ENCODE measurements around the gene ACVR2B. TPM values are rescaled to one million over a fixed set of nuclear protein-coding genes. Genes with fewer than 3 reads are reported as not detected.
A peak's percentile ranks its signal among the peaks of the same experiment; 100 is the strongest.

The ACVR2B gene
- polyA plus RNA-seq, 3 donors from 2014 or later = 0.02 to 0.39 (median 0.04) TPM

DNA sequence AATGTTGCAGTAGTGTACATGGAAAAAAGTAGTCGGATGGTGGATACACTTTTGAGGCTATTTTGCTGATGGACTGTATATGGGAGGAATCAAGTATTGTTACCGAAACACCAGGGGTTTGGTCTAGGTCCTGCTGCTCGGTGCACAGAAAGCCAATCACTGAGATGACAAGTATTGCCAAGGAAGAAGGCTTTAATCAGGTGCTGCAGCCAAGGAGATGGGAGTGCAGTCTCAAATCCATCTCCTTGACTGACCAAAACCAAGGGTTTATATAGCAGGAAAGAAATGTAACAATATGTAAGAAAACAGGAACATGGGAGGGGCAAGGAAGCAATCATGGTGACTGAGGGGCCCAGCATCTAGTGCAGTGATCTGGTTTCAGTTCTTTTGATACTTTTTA is 2.8 kb upstream of the ACVR2B start:
- H3K9me3 Mint-ChIP-seq = no peaks in the 10 kb centered on the region
- no peak overlapping the region for H3K27ac Mint-ChIP-seq
- H3K36me3 Mint-ChIP-seq = no peaks in the 10 kb centered on the region
- DNase-seq = no peak
- H3K4me3 Mint-ChIP-seq = peak overlapping the region in 1 of 5 donors; percentile 32
- H3K27me3 Mint-ChIP-seq (ENCODE audit: low read depth in 3 of 3) = peaks cover 2 to 22% (median 14%) of the 10 kb centered on the region in 3 donors
- H3K4me1 Mint-ChIP-seq = peaks cover 14 to 20% of the 10 kb centered on the region in 2 donors

DNA sequence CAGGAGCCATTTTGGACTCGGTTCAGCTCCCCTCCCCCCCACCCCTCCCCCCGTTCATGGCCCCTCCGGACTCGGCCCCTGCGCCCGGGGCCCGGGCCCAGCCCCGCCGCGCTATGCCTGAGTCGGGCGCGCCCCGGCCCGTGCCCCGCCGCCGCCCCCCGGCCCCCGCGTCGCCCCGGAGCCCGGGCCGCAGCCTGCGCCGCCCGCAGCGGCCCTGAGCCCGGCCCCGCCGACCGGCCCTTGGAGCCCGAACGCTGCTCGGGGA is 155 bp downstream of the ACVR2B start:
- Mint-ChIP-seq H3K27ac (no peak overlapping the region), H3K4me3 (peak overlapping the region in 2 of 5 donors; percentile 92 to 95), H3K9me3 (no peaks in the 10 kb centered on the region), H3K4me1 (peaks cover 16 to 20% of the 10 kb centered on the region in 2 donors), H3K36me3 (no peaks in the 10 kb centered on the region), H3K27me3 (ENCODE audit: low read depth in 3 of 3) (peaks cover 2 to 10% (median 9%) of the 10 kb centered on the region in 3 donors)
- DNase-seq = no peak

DNA sequence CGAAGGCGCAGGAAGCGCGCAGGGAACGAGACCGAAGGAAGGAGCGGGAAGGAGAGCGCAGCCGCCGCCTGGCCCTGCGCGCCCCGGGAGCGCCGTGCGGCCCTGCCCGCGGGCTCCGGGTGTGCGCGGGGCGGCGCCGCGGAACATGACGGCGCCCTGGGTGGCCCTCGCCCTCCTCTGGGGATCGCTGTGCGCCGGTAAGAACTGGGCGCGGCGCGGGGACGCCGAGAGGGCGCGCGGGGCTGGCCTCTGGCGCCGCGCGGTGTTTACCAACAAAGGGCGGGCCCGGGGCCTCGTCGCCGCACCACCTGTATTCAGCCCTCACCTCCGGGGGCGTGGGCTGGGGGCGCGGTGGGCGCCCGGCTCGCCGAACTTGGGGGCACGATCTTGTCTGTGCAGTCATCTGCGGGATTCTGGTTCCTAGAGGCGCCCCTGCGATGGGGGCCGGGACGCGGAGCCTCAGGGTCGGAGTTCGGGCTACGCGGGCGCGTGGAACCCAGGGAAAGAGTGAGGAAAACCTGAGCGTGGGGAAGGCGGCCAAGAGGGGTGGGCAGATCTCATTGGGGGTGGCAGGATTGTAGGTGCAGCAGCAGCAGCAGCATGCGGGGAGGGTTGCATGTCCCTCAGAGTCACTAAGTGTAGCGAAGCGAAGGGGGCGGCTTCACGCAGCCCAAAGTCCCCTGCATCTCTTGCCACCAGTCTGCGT is 641 bp downstream of the ACVR2B start:
- Mint-ChIP-seq H3K36me3 (no peaks in the 10 kb centered on the region), H3K27me3 (ENCODE audit: low read depth in 3 of 3) (peaks cover 2 to 9% (median 9%) of the 10 kb centered on the region in 3 donors), H3K4me3 (peak overlapping the region; percentile 87 to 95 (median 94)), H3K27ac (peak overlapping the region in 4 of 6 donors; percentile 34 to 80 (median 62)), H3K4me1 (peaks cover 16 to 20% of the 10 kb centered on the region in 2 donors), H3K9me3 (no peaks in the 10 kb centered on the region)
- peak; percentile 17 to 28 (median 20) for DNase-seq

DNA sequence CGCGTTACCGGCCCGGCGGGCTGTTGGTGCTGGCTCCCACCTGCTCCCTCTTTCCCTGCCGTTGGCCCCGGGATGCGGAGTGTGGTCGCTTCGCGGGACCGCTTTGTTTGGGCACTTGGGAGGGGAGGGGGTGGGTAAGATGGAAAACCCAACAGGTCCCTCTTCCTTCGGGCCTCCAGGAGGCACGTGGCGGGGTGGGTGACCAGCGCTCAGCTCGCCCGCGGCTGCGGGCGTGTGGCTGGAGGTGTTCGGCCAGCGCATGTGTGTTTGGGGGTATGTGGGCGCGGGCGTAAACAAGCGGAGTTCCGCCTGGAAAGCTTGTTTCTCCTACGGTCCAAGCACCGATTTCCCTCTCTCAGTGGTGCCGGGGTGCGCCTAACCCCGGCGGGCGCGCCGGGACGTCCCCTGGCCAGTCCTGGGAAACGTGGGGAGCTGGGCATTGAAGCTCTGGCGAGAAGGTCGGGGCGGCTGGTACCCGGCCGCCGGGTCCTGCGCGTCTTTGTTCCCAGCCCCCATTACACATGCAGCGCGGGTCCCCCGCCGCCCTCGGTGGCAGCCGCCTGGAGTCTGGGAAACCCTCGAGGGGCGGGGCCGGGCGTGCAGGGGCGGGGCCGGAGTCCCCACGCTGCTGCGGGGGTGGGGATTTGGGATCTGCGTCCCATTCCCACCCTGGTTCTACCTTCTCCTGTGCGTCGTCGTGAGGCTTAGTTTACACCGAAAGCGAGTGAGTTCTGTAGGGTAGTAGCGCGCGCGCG is 1.4 kb downstream of the ACVR2B start:
- peaks cover 2 to 9% (median 7%) of the 10 kb centered on the region in 3 donors for H3K27me3 Mint-ChIP-seq (ENCODE audit: low read depth in 3 of 3)
- DNase-seq = peak; percentile 8 to 29 (median 22)
- H3K4me3 Mint-ChIP-seq = peak overlapping the region; percentile 92 to 95 (median 94)
- peaks cover 16 to 20% of the 10 kb centered on the region in 2 donors for H3K4me1 Mint-ChIP-seq
- no peaks in the 10 kb centered on the region for H3K9me3 Mint-ChIP-seq
- H3K36me3 Mint-ChIP-seq = no peaks in the 10 kb centered on the region
- H3K27ac Mint-ChIP-seq = peak overlapping the region in 1 of 6 donors; percentile 60

DNA sequence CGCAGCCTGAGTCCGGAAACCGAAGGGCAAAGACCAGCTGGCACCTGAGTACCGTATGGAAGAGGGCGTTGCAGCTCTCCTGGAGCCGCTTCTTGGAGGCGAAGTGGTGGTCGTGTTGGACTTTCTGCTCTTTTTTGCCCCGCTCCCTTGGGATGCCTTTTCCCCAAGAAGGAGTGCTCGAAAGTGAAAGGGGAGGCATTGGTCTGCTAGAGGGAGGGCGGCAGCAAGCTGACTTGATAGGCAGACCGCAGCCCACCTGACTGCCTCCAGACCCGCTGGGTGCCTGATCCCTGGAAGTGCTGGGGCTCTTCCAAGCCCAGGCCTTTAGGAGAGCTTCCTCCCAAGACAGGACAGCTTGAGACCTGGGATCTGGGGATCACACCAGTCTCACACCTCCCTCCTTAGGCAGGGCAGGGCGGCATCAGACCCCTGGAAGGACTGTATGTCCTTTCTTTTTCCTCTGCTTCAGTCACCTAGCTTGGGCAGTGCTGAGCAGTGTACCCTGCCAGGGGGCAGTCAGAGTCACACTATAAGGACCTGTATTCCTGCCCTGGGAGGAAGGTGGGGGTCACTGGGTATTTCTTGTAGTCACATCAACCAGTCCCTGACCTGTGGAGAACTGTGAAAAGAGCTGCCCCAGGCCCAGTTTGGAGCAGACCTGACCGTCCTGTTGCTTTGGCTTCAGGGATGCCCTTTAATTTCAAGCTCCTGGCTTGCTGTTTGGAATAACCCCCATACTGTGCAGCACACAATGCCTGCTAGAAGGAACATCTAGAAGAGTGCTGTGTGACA is 2.1 kb downstream of the ACVR2B start:
- H3K9me3 Mint-ChIP-seq = no peaks in the 10 kb centered on the region
- peak overlapping the region in 1 of 6 donors; percentile 60 for H3K27ac Mint-ChIP-seq
- peaks cover 16 to 20% of the 10 kb centered on the region in 2 donors for H3K4me1 Mint-ChIP-seq
- no peaks in the 10 kb centered on the region for H3K36me3 Mint-ChIP-seq
- DNase-seq = no peak
- peaks cover 2 to 9% (median 7%) of the 10 kb centered on the region in 3 donors for H3K27me3 Mint-ChIP-seq (ENCODE audit: low read depth in 3 of 3)
- H3K4me3 Mint-ChIP-seq = peak overlapping the region; percentile 83 to 95 (median 91)

- H3K9me3 Mint-ChIP-seq = no peaks in the 10 kb centered on the region
- H3K36me3 Mint-ChIP-seq = no peaks in the 10 kb centered on the region
- peaks cover 16 to 20% of the 10 kb centered on the region in 2 donors for H3K4me1 Mint-ChIP-seq
- H3K27me3 Mint-ChIP-seq (ENCODE audit: low read depth in 3 of 3) = peaks cover 4% of the 10 kb centered on the region in 3 donors
- H3K27ac Mint-ChIP-seq = no peak overlapping the region
- DNase-seq = no peak
- H3K4me3 Mint-ChIP-seq = peak overlapping the region in 2 of 5 donors; percentile 21 to 28
Measured at GRCh38 chr3:38457111-38458003, 3.7 kb downstream of the ACVR2B start.

- H3K27me3 Mint-ChIP-seq (ENCODE audit: low read depth in 3 of 3) = peaks cover 1 to 4% (median 3%) of the 10 kb centered on the region in 3 donors
- no peak for DNase-seq
- peaks cover 8 to 10% of the 10 kb centered on the region in 2 donors for H3K4me1 Mint-ChIP-seq
- H3K36me3 Mint-ChIP-seq = no peaks in the 10 kb centered on the region
- no peak overlapping the region for H3K27ac Mint-ChIP-seq
- no peaks in the 10 kb centered on the region for H3K9me3 Mint-ChIP-seq
- no peak overlapping the region for H3K4me3 Mint-ChIP-seq
Measured at GRCh38 chr3:38458796-38459498, 5.3 kb downstream of the ACVR2B start.

- no peak for DNase-seq
- no peaks in the 10 kb centered on the region for H3K36me3 Mint-ChIP-seq
- no peak overlapping the region for H3K27ac Mint-ChIP-seq
- peaks cover under 1 to 2% (median 1%) of the 10 kb centered on the region in 3 donors for H3K27me3 Mint-ChIP-seq (ENCODE audit: low read depth in 3 of 3)
- no peaks in the 10 kb centered on the region for H3K9me3 Mint-ChIP-seq
- no peak overlapping the region for H3K4me3 Mint-ChIP-seq
- H3K4me1 Mint-ChIP-seq = peaks cover 6 to 7% of the 10 kb centered on the region in 2 donors
Measured at GRCh38 chr3:38459499-38460048, 5.9 kb downstream of the ACVR2B start.

DNA sequence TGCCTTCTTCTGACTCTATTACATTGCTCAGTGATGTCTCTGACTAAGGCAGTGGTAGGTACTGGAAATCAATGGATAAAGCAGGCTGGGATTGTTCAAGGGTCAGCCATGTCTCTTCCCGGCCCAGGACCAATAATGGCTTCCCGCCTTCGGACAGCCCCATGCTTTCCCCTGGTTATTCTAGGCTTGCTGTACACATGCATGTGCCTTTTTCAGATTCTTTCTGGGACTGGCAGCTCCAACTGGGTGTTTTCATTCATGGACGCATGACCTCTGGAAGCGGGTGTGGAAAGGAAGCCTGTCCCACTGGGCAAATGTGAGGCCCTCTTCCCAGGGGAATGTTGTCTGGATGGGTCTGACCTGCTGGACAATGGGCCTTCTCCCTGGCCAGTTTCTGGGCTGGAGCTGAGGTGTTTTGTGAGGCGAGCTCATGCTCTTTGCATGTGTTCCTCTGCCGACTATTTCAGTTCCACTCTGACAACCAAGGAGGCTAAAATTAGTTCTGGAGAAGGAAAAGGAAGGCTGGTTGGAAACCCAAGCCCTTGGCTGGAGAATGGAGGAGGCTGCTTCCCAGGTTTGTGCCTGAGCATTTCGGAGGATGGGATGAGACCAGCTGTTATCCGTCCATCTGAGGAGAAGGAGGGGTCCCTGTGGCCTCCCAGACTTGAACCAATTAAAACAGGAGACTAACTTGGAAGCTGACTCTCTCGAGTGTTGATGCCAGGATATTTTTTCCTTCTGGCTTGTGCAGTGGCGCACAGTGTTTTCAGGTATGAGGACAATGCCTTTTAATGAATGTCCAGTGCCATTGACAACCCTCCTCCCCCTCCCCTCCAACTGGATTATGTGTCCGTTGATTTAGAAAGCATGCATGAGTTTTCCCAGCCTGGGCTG is 6.9 kb downstream of the ACVR2B start:
- Mint-ChIP-seq H3K36me3 (no peaks in the 10 kb centered on the region), H3K4me1 (peaks cover 2% of the 10 kb centered on the region in 2 donors), H3K9me3 (no peaks in the 10 kb centered on the region), H3K27ac (no peak overlapping the region), H3K27me3 (ENCODE audit: low read depth in 3 of 3) (peaks cover 0 to 2% (median 1%) of the 10 kb centered on the region in 3 donors), H3K4me3 (no peak overlapping the region)
- no peak for DNase-seq

- peaks cover 5 to 11% (median 8%) of the 10 kb centered on the region in 3 donors for H3K36me3 Mint-ChIP-seq
- DNase-seq = no peak
- peaks cover 0 to 1% (median 0%) of the 10 kb centered on the region in 3 donors for H3K27me3 Mint-ChIP-seq (ENCODE audit: low read depth in 3 of 3)
- no peak overlapping the region for H3K4me3 Mint-ChIP-seq
- no peaks in the 10 kb centered on the region for H3K4me1 Mint-ChIP-seq
- no peak overlapping the region for H3K27ac Mint-ChIP-seq
- H3K9me3 Mint-ChIP-seq = peaks cover 3 to 13% (median 10%) of the 10 kb centered on the region in 6 donors
Measured at GRCh38 chr3:38465588-38466154, 12.0 kb downstream of the ACVR2B start.

DNA sequence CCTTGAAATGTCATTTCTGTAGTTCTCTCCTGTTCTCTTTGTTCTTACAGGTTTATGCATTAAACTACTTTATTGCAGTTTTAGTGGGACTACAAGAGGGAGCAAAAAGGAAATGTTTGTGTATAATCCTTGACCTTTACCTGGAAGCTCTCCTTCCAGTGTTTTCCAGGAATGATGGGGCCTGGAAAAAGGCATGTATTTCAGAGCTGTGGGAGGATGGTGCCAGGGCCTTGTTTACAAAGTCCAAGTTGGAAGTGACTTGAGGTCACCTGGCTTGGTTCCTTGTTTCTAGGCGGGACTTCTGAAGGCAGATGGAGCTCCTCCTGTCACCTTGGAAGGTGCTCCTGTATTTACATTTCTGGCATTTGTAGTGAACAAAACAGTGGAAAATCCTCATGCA is 15.1 kb downstream of the ACVR2B start:
- no peak overlapping the region for H3K27ac Mint-ChIP-seq
- no peak for DNase-seq
- no peaks in the 10 kb centered on the region for H3K27me3 Mint-ChIP-seq (ENCODE audit: low read depth in 3 of 3)
- H3K4me1 Mint-ChIP-seq = peaks cover 0 to 2% of the 10 kb centered on the region in 2 donors
- no peak overlapping the region for H3K4me3 Mint-ChIP-seq
- H3K36me3 Mint-ChIP-seq = peaks cover 5 to 11% (median 8%) of the 10 kb centered on the region in 3 donors
- H3K9me3 Mint-ChIP-seq = peaks cover 3 to 13% (median 10%) of the 10 kb centered on the region in 6 donors

All from immature natural killer cell (primary cell).